Inferior parietal cortex (tissue), 1 donor: ENCODE measurements around the gene CLPSL2.
"Not testable (repeated sequence)": the region's sequence is repeated elsewhere in the genome, so short reads cannot be mapped to it uniquely, and the experiment has no call there.

Experiments
- DNase-seq: peaks from one replicate; pipeline ENCODE4 v3.0.0-alpha.2; 2016; ENCODE audit errors: extremely low spot score

CLPSL2 gene

GRCh38 chr6:35776364-35777215 is at the start of gene CLPSL2:
TSS of gene CLPSL2 (plus strand) at chr6:35776598. CDS start at chr6:35776619, 21 bp downstream.
- no peak for DNase-seq

GRCh38 chr6:35727231-35727934 is 49.0 kb upstream of the CLPSL2 start:
- DNase-seq: peak; percentile 72

- DNase-seq: peak; percentile 90
Measured at GRCh38 chr6:35727935-35728682, 48.3 kb upstream of the CLPSL2 start.

- no peak for DNase-seq
Measured at GRCh38 chr6:35728683-35729678, 47.4 kb upstream of the CLPSL2 start.

- peak; percentile 29 for DNase-seq
Measured at GRCh38 chr6:35729722-35730121, 46.7 kb upstream of the CLPSL2 start.

- DNase-seq: peak; percentile 63
Measured at GRCh38 chr6:35730745-35731413, 45.5 kb upstream of the CLPSL2 start.

GRCh38 chr6:35731414-35731735 is 45.0 kb upstream of the CLPSL2 start:
- DNase-seq: peak; percentile 92

GRCh38 chr6:35731736-35732532 is 44.5 kb upstream of the CLPSL2 start:
- DNase-seq: peak; percentile 81

GRCh38 chr6:35733633-35734032 is 42.8 kb upstream of the CLPSL2 start:
- no peak for DNase-seq

GRCh38 chr6:35734319-35734718 is 42.1 kb upstream of the CLPSL2 start:
- DNase-seq: not testable (repeated sequence)

- DNase-seq: no peak
Measured at GRCh38 chr6:35735452-35735851, 40.9 kb upstream of the CLPSL2 start.

GRCh38 chr6:35736253-35736894 is 40.0 kb upstream of the CLPSL2 start:
- DNase-seq: peak; percentile 91

GRCh38 chr6:35736982-35737412 is 39.4 kb upstream of the CLPSL2 start, which contains the start of gene ARMC12:
TSS of gene ARMC12 (plus strand) at chr6:35737032. CDS start at chr6:35737109, 77 bp downstream.
- DNase-seq: no peak

- DNase-seq: peak; percentile 90
Measured at GRCh38 chr6:35737413-35738211, 38.8 kb upstream of the CLPSL2 start.

- DNase-seq: no peak
Measured at GRCh38 chr6:35739645-35740524, 36.5 kb upstream of the CLPSL2 start.

- DNase-seq: no peak
Measured at GRCh38 chr6:35742842-35743241, 33.6 kb upstream of the CLPSL2 start.

- DNase-seq: no peak
Measured at GRCh38 chr6:35745509-35745908, 30.9 kb upstream of the CLPSL2 start.
